Measurements from ENCODE around the gene KRT85. TPM values are rescaled to one million over a fixed set of nuclear protein-coding genes. Genes with fewer than 3 reads are reported as not detected.

Gene KRT85
- total RNA-seq, 2 experiments from 2014 or later, result not detected

DNA sequence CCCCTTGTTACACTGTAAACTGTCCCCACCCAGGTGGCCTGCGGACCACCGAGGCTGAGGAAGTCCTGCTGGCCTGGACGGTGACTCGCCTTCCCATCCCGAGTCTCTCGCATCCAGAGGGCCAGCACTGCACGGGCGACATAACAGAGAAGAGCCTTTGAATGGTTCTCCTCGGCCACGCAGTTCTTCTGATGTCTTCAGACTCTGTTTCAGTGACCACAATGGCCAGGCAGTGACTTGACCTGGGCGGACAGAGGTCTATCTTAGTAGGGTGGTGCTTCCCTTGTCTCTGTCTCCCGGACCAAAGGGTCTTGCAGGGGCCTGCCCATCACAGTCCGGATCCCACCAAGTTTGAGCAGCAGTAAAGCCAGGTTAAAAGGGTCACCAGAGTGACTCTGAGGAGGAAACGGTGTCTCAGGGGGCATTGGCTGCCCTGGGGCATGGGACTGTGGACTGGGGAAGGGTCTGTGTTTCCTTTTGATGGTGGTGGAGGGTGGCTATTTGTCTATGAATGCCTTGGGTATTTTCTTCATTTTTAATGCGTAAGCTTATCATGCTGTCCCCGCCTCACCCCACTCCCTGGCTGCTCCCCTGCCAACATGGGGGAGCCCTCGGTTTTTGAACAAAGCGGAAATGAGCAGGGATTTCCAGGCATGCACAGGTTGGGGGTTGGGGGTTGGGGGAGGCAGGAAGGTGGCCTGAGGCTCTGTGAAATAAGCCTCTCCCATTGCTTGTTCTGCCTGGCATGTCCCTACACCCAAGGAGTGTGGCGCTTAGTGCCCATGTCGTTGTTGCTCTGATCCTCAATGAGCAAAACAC lies 10.3 kb downstream of the KRT85 start:
- H3K9me3 Mint-ChIP-seq, result no peaks in the 10 kb centered on the region
- H3K4me1 Mint-ChIP-seq (ENCODE audit: low read depth), result peaks cover 36% of the 10 kb centered on the region
- Histone ChIP-seq H3K4me1 (ENCODE audit: insufficient read depth, low read length) (peaks cover 25% of the 10 kb centered on the region), H3K4me3 (ENCODE audit: low read length) (no peak overlapping the region), H3K27me3 (ENCODE audit: control insufficient read depth in 1 of 2, insufficient read depth in 2 of 2, low read length in 2 of 2) (no peaks in the 10 kb centered on the region), H3K9me3 (ENCODE audit: control insufficient read depth in 1 of 2, insufficient read depth in 1 of 2, low read length in 2 of 2) (no peaks in the 10 kb centered on the region), H3K27ac (ENCODE audit: low read depth in 1 of 2, low read length in 2 of 2) (no peak overlapping the region), H3K36me3 (ENCODE audit: insufficient read depth, low read length) (no peaks in the 10 kb centered on the region)
- ChIA-PET CTCF (no interaction called here), POLR2A (no interaction called here)
- DNase-seq (peak in 1 of 14 experiments; percentile 24), ATAC-seq (ENCODE audit: poor library complexity) (no peak)
- no peaks in the 10 kb centered on the region for H3K36me3 Mint-ChIP-seq (ENCODE audit: low read depth)
- intact Hi-C loops (cut with DNase I, micrococcal nuclease), result no loop called here
- H3K27me3 Mint-ChIP-seq, result no peaks in the 10 kb centered on the region
- H3K4me3 Mint-ChIP-seq, result no peak overlapping the region
- TF ChIP-seq CTCF (IDR thresholded peaks at IDR 0.05), result no peak
- no peak overlapping the region for H3K27ac Mint-ChIP-seq

DNA sequence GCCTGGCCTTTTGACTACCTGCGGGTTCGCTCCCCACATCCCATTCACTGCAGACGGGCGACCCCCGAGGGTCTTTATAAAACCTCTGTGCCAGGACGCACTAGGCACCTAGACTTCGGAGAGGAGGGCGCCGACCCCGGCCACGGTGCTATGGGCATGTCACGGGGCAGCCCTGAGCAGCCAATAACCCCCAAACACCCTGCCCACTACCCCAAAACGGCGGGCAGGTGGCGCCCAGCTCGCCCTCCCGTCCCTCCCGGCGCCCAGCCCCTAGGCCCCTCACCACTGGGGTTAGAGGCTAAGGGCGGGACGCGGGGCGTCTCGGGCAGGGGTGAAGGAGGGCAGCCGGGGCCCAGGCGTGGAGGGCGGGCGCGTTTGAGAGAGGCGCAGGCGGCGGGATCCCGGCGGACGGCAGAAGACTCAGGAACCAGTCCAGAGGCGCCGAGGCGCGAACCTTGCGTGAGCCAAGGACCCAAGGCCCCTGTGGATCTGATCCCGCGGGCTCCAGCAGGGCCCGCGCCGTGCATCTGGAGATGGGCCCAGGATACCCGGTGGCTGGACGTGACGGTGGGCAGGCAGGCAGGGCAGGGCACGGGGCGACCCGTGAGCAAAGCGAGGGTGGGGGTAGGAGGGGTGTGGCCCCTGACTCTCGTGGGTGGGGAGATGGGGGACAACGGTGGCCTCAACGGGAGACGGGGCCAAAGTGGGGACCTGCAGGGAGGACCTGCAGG lies 11.1 kb downstream of the KRT85 start:
- Mint-ChIP-seq H3K4me3 (no peak overlapping the region), H3K27me3 (no peaks in the 10 kb centered on the region), H3K4me1 (ENCODE audit: low read depth) (peaks cover 41% of the 10 kb centered on the region), H3K27ac (no peak overlapping the region), H3K36me3 (ENCODE audit: low read depth) (no peaks in the 10 kb centered on the region), H3K9me3 (no peaks in the 10 kb centered on the region)
- peak in 1 of 14 experiments; percentile 32 for DNase-seq
- Histone ChIP-seq H3K27ac (ENCODE audit: low read depth in 1 of 2, low read length in 2 of 2) (no peak overlapping the region), H3K36me3 (ENCODE audit: insufficient read depth, low read length) (no peaks in the 10 kb centered on the region), H3K4me3 (ENCODE audit: low read length) (no peak overlapping the region), H3K4me1 (ENCODE audit: insufficient read depth, low read length) (peaks cover 33% of the 10 kb centered on the region), H3K27me3 (ENCODE audit: control insufficient read depth in 1 of 2, insufficient read depth in 2 of 2, low read length in 2 of 2) (no peaks in the 10 kb centered on the region), H3K9me3 (ENCODE audit: control insufficient read depth in 1 of 2, insufficient read depth in 1 of 2, low read length in 2 of 2) (no peaks in the 10 kb centered on the region)
- ATAC-seq (ENCODE audit: poor library complexity), result no peak
- no peak for TF ChIP-seq CTCF (IDR thresholded peaks at IDR 0.05)
- ChIA-PET CTCF (no interaction called here), POLR2A (no interaction called here)
- intact Hi-C loops (cut with DNase I, micrococcal nuclease), result no loop called here

DNA sequence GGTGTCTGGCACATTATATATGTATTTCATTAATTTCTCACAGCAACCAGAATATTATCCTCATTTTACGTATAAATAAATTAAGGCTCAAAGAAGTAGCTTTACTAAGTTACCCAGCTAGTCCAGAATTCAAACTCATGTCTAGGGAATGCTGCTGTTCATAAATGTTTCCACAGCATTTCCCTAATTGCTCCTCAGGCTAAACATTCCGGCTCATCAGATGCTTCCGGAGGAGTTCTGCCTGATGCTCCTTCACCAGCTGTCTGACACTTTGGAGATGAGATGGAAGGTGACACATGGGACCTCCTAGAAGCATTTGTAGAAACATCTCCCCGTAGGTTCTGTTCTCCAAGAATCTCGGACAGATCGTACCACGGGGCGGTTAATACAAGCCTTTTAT lies 12.1 kb downstream of the KRT85 start:
- Mint-ChIP-seq H3K4me1 (ENCODE audit: low read depth) (peaks cover 47% of the 10 kb centered on the region), H3K9me3 (no peaks in the 10 kb centered on the region), H3K27ac (no peak overlapping the region), H3K36me3 (ENCODE audit: low read depth) (no peaks in the 10 kb centered on the region), H3K27me3 (no peaks in the 10 kb centered on the region), H3K4me3 (no peak overlapping the region)
- H3K27me3 ChIP-seq (ENCODE audit: control insufficient read depth in 1 of 2, insufficient read depth in 2 of 2, low read length in 2 of 2), result no peaks in the 10 kb centered on the region
- peaks cover 39% of the 10 kb centered on the region for H3K4me1 ChIP-seq (ENCODE audit: insufficient read depth, low read length)
- intact Hi-C loops (cut with DNase I, micrococcal nuclease), result no loop called here
- no peak for ATAC-seq (ENCODE audit: poor library complexity)
- H3K4me3 ChIP-seq (ENCODE audit: low read length), result no peak overlapping the region
- DNase-seq, result peak in 1 of 14 experiments; percentile 7
- CTCF ChIA-PET, result no interaction called here
- H3K9me3 ChIP-seq (ENCODE audit: control insufficient read depth in 1 of 2, insufficient read depth in 1 of 2, low read length in 2 of 2), result no peaks in the 10 kb centered on the region
- POLR2A ChIA-PET, result no interaction called here
- TF ChIP-seq CTCF (IDR thresholded peaks at IDR 0.05), result no peak
- no peaks in the 10 kb centered on the region for H3K36me3 ChIP-seq (ENCODE audit: insufficient read depth, low read length)
- H3K27ac ChIP-seq (ENCODE audit: low read depth in 1 of 2, low read length in 2 of 2), result no peak overlapping the region
